Measurements from ENCODE around the gene PMS1. TPM values are rescaled to one million over a fixed set of nuclear protein-coding genes. Genes with fewer than 3 reads are reported as not detected.
"Not testable (repeated sequence)": the region's sequence is repeated elsewhere in the genome, so short reads cannot be mapped to it uniquely, and the experiment has no call there.

Gene PMS1
- total RNA-seq, 2 donors from 2014 or later = 37.1 to 54.0 TPM

DNA sequence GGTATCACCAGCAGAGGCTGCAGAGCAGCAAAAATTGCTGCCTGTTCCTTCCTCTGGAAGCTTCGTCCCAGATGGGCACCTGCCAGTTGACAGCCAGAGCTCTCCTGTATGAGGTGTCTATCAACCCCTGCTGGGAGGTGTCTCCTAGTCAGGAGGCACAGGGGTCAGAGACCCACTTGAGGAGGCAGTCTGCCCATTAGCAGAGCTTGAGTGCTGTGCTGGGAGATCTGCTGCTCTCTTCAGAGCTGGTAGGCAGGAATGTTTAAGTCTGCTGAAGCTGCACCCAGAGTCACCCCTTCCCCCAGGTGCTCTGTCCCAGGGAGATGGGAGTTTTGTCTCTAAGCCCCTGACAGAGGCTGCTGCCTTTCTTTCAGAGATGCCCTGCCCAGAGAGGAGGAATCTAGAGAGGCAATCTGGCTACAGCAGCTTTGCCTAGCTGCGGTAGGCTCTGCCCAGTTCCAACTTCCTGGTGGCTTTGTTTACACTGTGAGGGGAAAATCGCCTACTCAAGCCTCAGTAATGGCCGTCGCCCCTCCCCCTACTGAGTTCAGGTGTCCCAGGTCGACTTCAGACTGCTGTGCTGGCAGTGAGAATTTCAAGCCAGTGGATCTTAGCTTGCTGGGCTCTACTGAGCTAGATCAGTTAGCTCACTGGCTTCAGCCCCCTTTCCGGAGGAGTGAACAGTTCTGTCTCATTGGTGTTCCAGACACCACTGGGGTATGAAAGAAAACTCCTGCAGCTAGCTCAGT lies 108.5 kb downstream of the PMS1 start:
- not testable (repeated sequence) for H3K27ac Mint-ChIP-seq; H3K4me1 Mint-ChIP-seq (ENCODE audit: low read depth in 2 of 2); H3K4me3 Mint-ChIP-seq; DNase-seq (ENCODE audit: low spot score); H3K9me3 Mint-ChIP-seq; ATAC-seq
- peaks cover 10% of the 10 kb centered on the region for H3K36me3 Mint-ChIP-seq
- peaks cover 15 to 23% of the 10 kb centered on the region in 2 donors for H3K27me3 Mint-ChIP-seq

- H3K36me3 Mint-ChIP-seq = peaks cover under 1% of the 10 kb centered on the region
- DNase-seq (ENCODE audit: low spot score) (no peak), ATAC-seq (no peak)
- no peaks in the 10 kb centered on the region for H3K4me1 Mint-ChIP-seq (ENCODE audit: low read depth in 2 of 2)
- H3K4me3 Mint-ChIP-seq = no peak overlapping the region
- H3K27me3 Mint-ChIP-seq = peaks cover 15 to 17% of the 10 kb centered on the region in 2 donors
- no peak overlapping the region for H3K27ac Mint-ChIP-seq
- no peaks in the 10 kb centered on the region for H3K9me3 Mint-ChIP-seq
Measured at GRCh38 chr2:189896809-189897208, 112.6 kb downstream of the PMS1 start.

- H3K36me3 Mint-ChIP-seq = no peaks in the 10 kb centered on the region
- H3K4me1 Mint-ChIP-seq (ENCODE audit: low read depth in 2 of 2) = no peaks in the 10 kb centered on the region
- no peak for ATAC-seq
- H3K4me3 Mint-ChIP-seq = no peak overlapping the region
- peaks cover 11 to 17% of the 10 kb centered on the region in 2 donors for H3K27me3 Mint-ChIP-seq
- no peak overlapping the region for H3K27ac Mint-ChIP-seq
- H3K9me3 Mint-ChIP-seq = no peaks in the 10 kb centered on the region
- no peak for DNase-seq (ENCODE audit: low spot score)
Measured at GRCh38 chr2:189899101-189899500, 114.9 kb downstream of the PMS1 start.

DNA sequence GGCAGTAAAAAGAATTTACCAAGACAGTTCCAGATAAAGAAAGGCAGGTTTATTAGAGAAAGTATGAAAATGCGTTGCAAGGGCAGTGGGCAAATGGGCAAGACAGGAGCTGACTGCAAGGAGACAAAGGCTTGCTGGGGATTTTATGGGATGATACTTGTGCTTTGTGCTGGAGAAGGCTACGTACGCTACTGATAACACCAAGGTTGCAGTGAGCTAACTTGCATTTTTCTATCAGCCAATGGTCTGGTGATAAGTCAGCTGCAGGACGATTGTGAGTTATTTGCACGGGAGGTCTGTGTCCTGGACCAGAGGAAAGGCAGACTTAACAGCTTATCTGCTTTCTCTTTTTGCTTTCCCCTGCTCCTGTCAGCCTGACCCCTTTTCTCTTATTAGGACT lies 116.5 kb downstream of the PMS1 start:
- H3K27me3 Mint-ChIP-seq = peaks cover 11 to 14% of the 10 kb centered on the region in 2 donors
- no peaks in the 10 kb centered on the region for H3K36me3 Mint-ChIP-seq
- H3K4me1 Mint-ChIP-seq (ENCODE audit: low read depth in 2 of 2) = no peaks in the 10 kb centered on the region
- DNase-seq (ENCODE audit: low spot score) (no peak), ATAC-seq (no peak)
- no peak overlapping the region for H3K4me3 Mint-ChIP-seq
- H3K9me3 Mint-ChIP-seq = no peaks in the 10 kb centered on the region
- no peak overlapping the region for H3K27ac Mint-ChIP-seq

GRCh38 chr2:189901664-189902063 lies 117.4 kb downstream of the PMS1 start:
- Mint-ChIP-seq H3K36me3 (no peaks in the 10 kb centered on the region), H3K27ac (no peak overlapping the region), H3K4me1 (ENCODE audit: low read depth in 2 of 2) (no peaks in the 10 kb centered on the region), H3K9me3 (no peaks in the 10 kb centered on the region), H3K4me3 (no peak overlapping the region), H3K27me3 (peaks cover 12 to 13% of the 10 kb centered on the region in 2 donors)
- DNase-seq (ENCODE audit: low spot score) = no peak
- no peak for ATAC-seq

DNA sequence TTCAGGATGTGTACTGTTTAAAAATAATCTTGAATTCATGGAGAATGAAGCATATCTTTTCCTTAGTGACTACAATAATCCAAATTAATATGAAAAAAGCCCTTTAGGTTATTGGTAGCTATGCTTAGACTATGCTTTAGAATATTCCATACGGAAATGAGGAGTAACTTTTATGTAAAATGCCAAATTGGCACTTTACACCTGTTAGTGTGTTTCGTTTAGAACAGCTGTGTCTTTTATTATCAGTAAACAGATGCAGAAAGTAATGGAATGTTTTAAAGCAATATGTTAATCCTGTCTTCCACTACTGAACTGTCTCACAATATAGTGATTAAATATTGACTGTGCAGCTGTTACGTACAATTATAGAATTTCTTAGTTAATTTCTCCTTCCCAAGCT lies 129.6 kb downstream of the PMS1 start:
- no peak for ATAC-seq
- peaks cover 6 to 20% of the 10 kb centered on the region in 2 donors for H3K27me3 Mint-ChIP-seq
- DNase-seq (ENCODE audit: low spot score) = no peak
- H3K9me3 Mint-ChIP-seq = no peaks in the 10 kb centered on the region
- no peak overlapping the region for H3K4me3 Mint-ChIP-seq
- no peaks in the 10 kb centered on the region for H3K4me1 Mint-ChIP-seq (ENCODE audit: low read depth in 2 of 2)
- H3K27ac Mint-ChIP-seq = no peak overlapping the region
- no peaks in the 10 kb centered on the region for H3K36me3 Mint-ChIP-seq

DNA sequence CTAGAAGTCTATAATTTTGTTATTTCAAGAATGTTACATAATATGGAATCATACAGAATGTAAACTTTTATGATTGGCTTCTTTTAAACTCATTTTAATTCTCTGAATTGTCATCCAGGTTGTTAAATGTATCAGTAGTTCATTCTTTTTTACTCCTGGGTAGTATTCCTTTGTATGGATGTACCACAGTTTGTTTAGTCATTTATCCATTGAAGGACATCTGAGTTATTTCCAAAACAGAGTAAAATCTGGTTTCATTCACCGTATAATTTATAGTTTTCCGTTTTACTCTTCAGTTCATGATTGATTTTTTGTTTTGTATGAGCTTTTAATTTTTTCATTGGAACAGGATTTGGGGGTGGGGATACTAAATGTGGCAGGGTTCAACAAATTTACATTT lies 132.4 kb downstream of the PMS1 start:
- ATAC-seq (no peak), DNase-seq (ENCODE audit: low spot score) (no peak)
- H3K27me3 Mint-ChIP-seq = peaks cover 17 to 18% of the 10 kb centered on the region in 2 donors
- H3K9me3 Mint-ChIP-seq = no peaks in the 10 kb centered on the region
- no peaks in the 10 kb centered on the region for H3K36me3 Mint-ChIP-seq
- H3K4me1 Mint-ChIP-seq (ENCODE audit: low read depth in 2 of 2) = no peaks in the 10 kb centered on the region
- no peak overlapping the region for H3K27ac Mint-ChIP-seq
- H3K4me3 Mint-ChIP-seq = no peak overlapping the region

Other genes with a start within 250 kb of the PMS1 start
- gene SLC40A1, start 203.7 kb upstream of the PMS1 start, total RNA-seq = under 1 TPM; 0.10 to 0.47 TPM
- gene ASNSD1, start 123.0 kb upstream of the PMS1 start, total RNA-seq = 10 to 100 TPM; 36.1 to 51.9 TPM
- 1 to 10 TPM; 4.4 to 7.7 TPM for gene ANKAR, start 109.8 kb upstream of the PMS1 start, total RNA-seq
- gene OSGEPL1, start 21.7 kb upstream of the PMS1 start, total RNA-seq = 10 to 100 TPM in 1 of 2 donors, 1 to 10 TPM in 1; 7.2 to 11.0 TPM
- 10 to 100 TPM; 73.1 to 94.4 TPM for gene ORMDL1, start 111 bp upstream of the PMS1 start, total RNA-seq